HepG2 (cell line): ENCODE measurements around the gene ATE1. TPM values are rescaled to one million over a fixed set of nuclear protein-coding genes. Genes with fewer than 3 reads are reported as not detected.
A peak's percentile ranks its signal among the peaks of the same experiment; 100 is the strongest.

Source experiments
- ISX ChIP-seq: sonication (generic); formaldehyde crosslinking; conservative IDR thresholded peaks from 2 replicates; pipeline ENCODE4 v1.5.0; 2020; ENCODE audit warnings: missing genetic modification reagents
- MNT ChIP-seq: fragments of 450-650 bp; IDR thresholded peaks from 2 replicates; pipeline ENCODE4 v1.6.1; 2016
- NFIC ChIP-seq: IDR thresholded peaks from 2 replicates; pipeline ENCODE4 v1.6.1; 2012; ENCODE audit warnings: mild to moderate bottlenecking, low read length, inconsistent platforms
- NR0B2 ChIP-seq: sonication (generic); formaldehyde crosslinking; IDR thresholded peaks from 2 replicates; pipeline ENCODE4 v1.4.0; 2020; ENCODE audit warnings: mild to moderate bottlenecking, missing genetic modification reagents
- RAD21 ChIP-seq: fragments of 450-650 bp; formaldehyde crosslinking; IDR thresholded peaks from 2 replicates; pipeline ENCODE4 v1.5.0; 2020; ENCODE audit warnings: mild to moderate bottlenecking
- RELA ChIP-seq: sonication (generic); formaldehyde crosslinking; IDR thresholded peaks from 2 replicates; pipeline ENCODE4 v1.4.0; 2020; ENCODE audit warnings: missing genetic modification reagents
- RXRB ChIP-seq: IDR thresholded peaks from 2 replicates; pipeline ENCODE4 v1.6.1; 2016; ENCODE audit warnings: borderline replicate concordance, missing genetic modification reagents, missing compliant biosample characterization
- SAFB2 ChIP-seq: sonication (generic); formaldehyde crosslinking; IDR thresholded peaks from 2 replicates; pipeline ENCODE4 v1.5.1; 2020; ENCODE audit warnings: missing genetic modification reagents, low read depth, mild to moderate bottlenecking, borderline replicate concordance
- SRSF4 ChIP-seq: fragments of 200-400 bp; formaldehyde crosslinking; IDR thresholded peaks from one replicate; pipeline ENCODE4 v1.6.1; 2018; ENCODE audit warnings: mild to moderate bottlenecking, low read depth, low read length, moderate library complexity; ENCODE audit not compliant: poor library complexity, severe bottlenecking
- TFDP2 ChIP-seq: sonication (generic); formaldehyde crosslinking; IDR thresholded peaks from 2 replicates; pipeline ENCODE4 v1.4.0; 2020; ENCODE audit warnings: missing genetic modification reagents
- ZFP36L2 ChIP-seq: sonication (generic); formaldehyde crosslinking; IDR thresholded peaks from 2 replicates; pipeline ENCODE4 v1.4.0; 2020; ENCODE audit warnings: missing genetic modification reagents
- ZFX ChIP-seq: sonication (generic); formaldehyde crosslinking; IDR thresholded peaks from 2 replicates; pipeline ENCODE4 v1.4.0; 2020; ENCODE audit warnings: mild to moderate bottlenecking, low read depth, missing genetic modification reagents, moderate library complexity
- ZHX2 ChIP-seq, 2 experiments: sonication (generic) in 1 of 2; formaldehyde crosslinking in 1 of 2; IDR thresholded peaks; 2 replicates each; pipeline versions ENCODE4 v1.6.1 to v1.9.0; 2014 to 2022; ENCODE audit warnings: antibody characterized with exemption in 1 of 2, borderline replicate concordance in 1 of 2, inconsistent platforms in 1 of 2, low read depth in 1 of 2, missing genetic modification reagents in 1 of 2
- ZNF703 ChIP-seq: sonication (generic); formaldehyde crosslinking; IDR thresholded peaks from 2 replicates; pipeline ENCODE4 v1.5.1; 2020; ENCODE audit warnings: missing genetic modification reagents, mild to moderate bottlenecking, moderate library complexity, borderline replicate concordance
- ZXDC ChIP-seq: sonication (generic); formaldehyde crosslinking; IDR thresholded peaks from 2 replicates; pipeline ENCODE4 v1.5.0; 2020; ENCODE audit warnings: mild to moderate bottlenecking, missing genetic modification reagents
- polyA plus RNA-seq, 8 experiments: library from polyadenylated mRNA; depleted of rRNA in 3 of 8; stranded (reverse) in 7 of 8; unstranded in 1 of 8; fragments of >200 nt; fragmentation: Illumina TruSeq in 4 of 8; extraction: Trizol in 4 of 8; gene quantifications; 2 replicates each; pipeline versions ENCODE4 v1.2.1 to v1.2.3, GENCODE V29; 2011 to 2016; ENCODE audit warnings: low read depth in 4 of 8, missing spikeins in 1 of 8, mixed read lengths in 1 of 8; ENCODE audit not compliant: insufficient read depth in 1 of 8
- total RNA-seq, 5 experiments: library from RNA; depleted of rRNA; stranded (reverse); fragments of >200 nt; fragmentation: Illumina TruSeq; extraction: Trizol; gene quantifications; 2 replicates each; pipeline ENCODE4 v1.2.3, GENCODE V29; 2016; ENCODE audit warnings: low read depth in 1 of 5

Gene ATE1
- total and polyA plus RNA-seq, 2 of the 13 experiments (the other 11 are each of a cell fraction or from before 2014, with no cell fraction given), result 17.5 to 42.2 TPM

GRCh38 chr10:121974535-121975294, 46.9 kb upstream of the ATE1 start, which contains the start of gene NSMCE4A (continued):
- peak; percentile 89 for TF ChIP-seq ZFX (CRISPR knock-in tag)
- no peak for TF ChIP-seq NFIC
- no peak for TF ChIP-seq NR0B2
- TF ChIP-seq ZXDC (CRISPR knock-in tag), result 0 out of 2 replicates have a peak, but pooled peaks have one; percentile 87
- TF ChIP-seq RELA, result no peak
- TF ChIP-seq SAFB2 (CRISPR knock-in tag), result no peak
- peak; percentile 75 for TF ChIP-seq RAD21
- TF ChIP-seq RXRB (CRISPR knock-in tag), result no peak
- no peak for TF ChIP-seq MNT
- TF ChIP-seq TFDP2, result peak; percentile 94
- no peak for TF ChIP-seq ZNF703 (CRISPR knock-in tag)
- no peak for TF ChIP-seq ZFP36L2
- no peak for TF ChIP-seq ZHX2 (IDR thresholded peaks at IDR 0.05; ENCODE audit: low read depth)
- TF ChIP-seq ZHX2 (CRISPR knock-in tag; IDR thresholded peaks at IDR 0.05; ENCODE audit: borderline replicate concordance), result peak; percentile 88
- no peak for TF ChIP-seq SRSF4
- 0 out of 2 replicates have a peak, but pooled peaks have one; percentile 27 for TF ChIP-seq ISX (CRISPR knock-in tag)
